ENCODE data around the gene CNDP2. TPM values are rescaled to one million over a fixed set of nuclear protein-coding genes. Genes with fewer than 3 reads are reported as not detected.

Gene CNDP2
- total and polyA plus RNA-seq, 2 experiments from 2014 or later, result 95.7 to 135 TPM

DNA sequence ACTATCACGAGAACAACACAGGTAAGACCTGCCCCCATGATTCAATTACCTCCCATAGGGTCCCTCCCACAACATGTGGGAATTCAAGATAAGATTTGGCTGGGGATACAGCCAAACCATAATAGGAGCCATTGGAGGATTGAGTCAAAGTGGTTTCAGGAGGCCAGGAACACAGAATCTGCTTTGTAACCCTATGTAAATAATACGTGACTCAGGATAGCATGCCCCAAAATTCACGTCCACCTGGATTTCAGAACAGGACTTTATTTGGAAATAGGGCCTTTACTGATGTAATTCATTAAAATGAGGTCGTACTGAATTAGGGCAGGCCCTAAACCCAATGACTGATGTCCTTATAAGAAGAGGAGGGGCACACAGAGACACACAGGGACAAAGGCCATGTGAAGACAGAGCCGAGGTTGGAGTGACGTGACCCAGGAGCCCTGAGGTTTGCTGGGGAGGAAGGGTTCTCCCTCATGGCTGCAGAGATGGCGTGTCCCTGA lies 16.0 kb upstream of the CNDP2 start:
- DNase-seq (ENCODE audit: low spot score), result no peak
- peak overlapping the region; percentile 67 for H3K27ac ChIP-seq
- no peak overlapping the region for H3K4me3 ChIP-seq
- H3K9me3 ChIP-seq (ENCODE audit: low read depth), result no peaks in the 10 kb centered on the region
- no peaks in the 10 kb centered on the region for H3K36me3 ChIP-seq (replicated peaks; ENCODE audit: insufficient read depth, low read depth)
- no peaks in the 10 kb centered on the region for H3K9me2 ChIP-seq (replicated peaks; ENCODE audit: insufficient read depth)
- peak overlapping the region; percentile 30 for H3K4me2 ChIP-seq
- H3K4me1 ChIP-seq (ENCODE audit: insufficient read depth), result peaks cover 18% of the 10 kb centered on the region
- TF ChIP-seq EZH2 (IDR thresholded peaks at IDR 0.05; ENCODE audit: borderline replicate concordance) (no peak), CTCF (IDR thresholded peaks at IDR 0.05; ENCODE audit: poor library complexity) (no peak), EZH2phosphoT487 (IDR thresholded peaks at IDR 0.05; ENCODE audit: low read depth, severe bottlenecking, unreplicated experiment) (no peak)
- no peaks in the 10 kb centered on the region for H4K20me1 ChIP-seq (ENCODE audit: insufficient read depth, poor library complexity, severe bottlenecking)
- WGBS (ENCODE audit: low lambda C conversion rate, missing lambda C conversion rate), result 81% methylated on average over 7 of the region's 7 CpGs
- H3K27me3 ChIP-seq, result no peaks in the 10 kb centered on the region
- no peak overlapping the region for H2AFZ ChIP-seq
- no peaks in the 10 kb centered on the region for H3K79me2 ChIP-seq

DNA sequence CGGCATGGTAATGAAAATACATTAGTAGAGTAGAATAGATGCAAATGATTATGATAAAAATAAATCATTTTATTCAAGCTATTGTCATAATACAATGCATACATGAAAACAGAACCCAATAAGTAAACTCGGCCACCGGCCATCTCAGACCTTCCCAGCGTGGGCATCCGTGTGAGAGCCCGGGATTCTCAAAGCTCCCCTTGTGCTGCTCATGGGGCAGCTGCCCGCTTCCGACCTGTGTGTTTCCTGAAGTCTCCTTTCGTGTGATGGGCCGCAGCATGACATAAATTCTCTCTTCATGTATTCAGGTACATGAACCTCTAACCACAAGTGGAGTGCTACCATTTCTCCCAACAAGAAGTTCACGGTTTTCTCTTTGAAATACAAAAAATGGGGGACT lies 13.5 kb upstream of the CNDP2 start:
- no peaks in the 10 kb centered on the region for H3K9me2 ChIP-seq (replicated peaks; ENCODE audit: insufficient read depth)
- no peaks in the 10 kb centered on the region for H3K27me3 ChIP-seq
- no peaks in the 10 kb centered on the region for H4K20me1 ChIP-seq (ENCODE audit: insufficient read depth, poor library complexity, severe bottlenecking)
- no peaks in the 10 kb centered on the region for H3K36me3 ChIP-seq (replicated peaks; ENCODE audit: insufficient read depth, low read depth)
- H3K4me3 ChIP-seq, result no peak overlapping the region
- H3K4me1 ChIP-seq (ENCODE audit: insufficient read depth), result peaks cover 30% of the 10 kb centered on the region
- TF ChIP-seq CTCF (IDR thresholded peaks at IDR 0.05; ENCODE audit: poor library complexity), result no peak
- TF ChIP-seq EZH2 (IDR thresholded peaks at IDR 0.05; ENCODE audit: borderline replicate concordance), result no peak
- no peak for TF ChIP-seq EZH2phosphoT487 (IDR thresholded peaks at IDR 0.05; ENCODE audit: low read depth, severe bottlenecking, unreplicated experiment)
- H3K9me3 ChIP-seq (ENCODE audit: low read depth), result no peaks in the 10 kb centered on the region
- no peak overlapping the region for H3K27ac ChIP-seq
- no peak overlapping the region for H2AFZ ChIP-seq
- 96% methylated on average over 11 of the region's 11 CpGs for WGBS (ENCODE audit: low lambda C conversion rate, missing lambda C conversion rate)
- no peaks in the 10 kb centered on the region for H3K79me2 ChIP-seq
- no peak overlapping the region for H3K4me2 ChIP-seq
- no peak for DNase-seq (ENCODE audit: low spot score)

DNA sequence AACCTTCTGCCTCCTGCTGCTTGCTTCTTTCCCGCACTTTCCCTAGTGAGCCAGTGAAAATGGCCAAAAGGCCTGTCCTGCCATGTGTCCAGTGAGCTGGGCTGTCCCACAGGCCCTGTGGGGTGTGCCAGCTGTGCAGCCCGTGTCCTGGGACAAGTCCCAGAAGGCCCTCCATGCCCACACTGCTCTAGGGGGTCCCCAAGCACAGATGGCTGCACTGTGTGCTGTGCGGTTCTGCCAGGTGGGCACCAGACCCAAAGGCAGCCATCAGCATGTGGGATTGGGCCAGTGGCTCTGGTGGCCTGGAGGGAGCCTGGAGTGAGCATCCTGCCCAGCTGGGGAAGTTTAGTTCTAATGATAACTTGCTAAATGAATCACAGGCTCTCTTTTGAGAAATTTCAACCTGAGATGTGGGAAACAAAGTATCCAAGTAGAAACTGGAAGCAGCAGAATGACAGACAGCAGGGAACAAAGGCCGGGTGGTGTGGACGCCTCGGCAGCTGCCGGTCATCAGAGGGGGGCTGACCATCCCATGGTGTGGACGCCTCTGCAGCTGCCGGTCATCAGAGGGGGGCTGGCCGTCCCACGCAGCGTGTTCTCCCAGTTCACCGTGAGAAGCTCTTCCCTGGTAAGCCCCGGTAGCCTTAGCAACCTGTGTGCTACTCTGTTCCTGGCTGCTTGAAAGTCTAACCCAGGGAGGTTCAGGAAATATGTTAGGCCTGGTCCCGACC lies 9.9 kb upstream of the CNDP2 start:
- no peaks in the 10 kb centered on the region for H3K36me3 ChIP-seq (replicated peaks; ENCODE audit: insufficient read depth, low read depth)
- no peaks in the 10 kb centered on the region for H4K20me1 ChIP-seq (ENCODE audit: insufficient read depth, poor library complexity, severe bottlenecking)
- no peaks in the 10 kb centered on the region for H3K9me2 ChIP-seq (replicated peaks; ENCODE audit: insufficient read depth)
- H3K4me1 ChIP-seq (ENCODE audit: insufficient read depth), result peaks cover 21% of the 10 kb centered on the region
- H3K27me3 ChIP-seq, result no peaks in the 10 kb centered on the region
- H3K79me2 ChIP-seq, result no peaks in the 10 kb centered on the region
- no peak overlapping the region for H3K4me3 ChIP-seq
- WGBS (ENCODE audit: low lambda C conversion rate, missing lambda C conversion rate), result 88% methylated on average over 15 of the region's 15 CpGs
- no peak for DNase-seq (ENCODE audit: low spot score)
- peak overlapping the region; percentile 46 for H3K4me2 ChIP-seq
- H3K27ac ChIP-seq, result peak overlapping the region; percentile 29
- TF ChIP-seq CTCF (IDR thresholded peaks at IDR 0.05; ENCODE audit: poor library complexity) (peak; percentile 12), EZH2 (IDR thresholded peaks at IDR 0.05; ENCODE audit: borderline replicate concordance) (no peak), EZH2phosphoT487 (IDR thresholded peaks at IDR 0.05; ENCODE audit: low read depth, severe bottlenecking, unreplicated experiment) (no peak)
- H3K9me3 ChIP-seq (ENCODE audit: low read depth), result no peaks in the 10 kb centered on the region
- no peak overlapping the region for H2AFZ ChIP-seq

Measured in hepatocyte (in vitro differentiated cells).